ENCODE measurements around the gene SCP2.

Gene SCP2

GRCh38 chr1:52915855-52916220 is 11.2 kb upstream of the SCP2 start:
- DNase-seq (ENCODE audit: low spot score), result no peak
- no peak for TF ChIP-seq CTCF (IDR thresholded peaks at IDR 0.05; ENCODE audit: borderline replicate concordance, control extremely low read depth, extremely low read depth, insufficient read depth, missing control alignments)
- in situ Hi-C loops (cut with MboI; ENCODE audit: low sequenced_read_pairs, unreplicated experiment), result loop anchor here (25.0 kb wide), 1 partner anchor 271 kb away; the partner anchor contains the start of gene CPT2

GRCh38 chr1:52916241-52916975 is 10.7 kb upstream of the SCP2 start:
- in situ Hi-C loops (cut with MboI; ENCODE audit: low sequenced_read_pairs, unreplicated experiment), result loop anchor here (25.0 kb wide), 1 partner anchor 271 kb away; the partner anchor contains the start of gene CPT2
- no peak for DNase-seq (ENCODE audit: low spot score)
- no peak for TF ChIP-seq CTCF (IDR thresholded peaks at IDR 0.05; ENCODE audit: borderline replicate concordance, control extremely low read depth, extremely low read depth, insufficient read depth, missing control alignments)

GRCh38 chr1:52917156-52917555 is 9.9 kb upstream of the SCP2 start:
- DNase-seq (ENCODE audit: low spot score), result no peak
- in situ Hi-C loops (cut with MboI; ENCODE audit: low sequenced_read_pairs, unreplicated experiment), result loop anchor here (25.0 kb wide), 1 partner anchor 270 kb away; the partner anchor contains the start of gene CPT2
- TF ChIP-seq CTCF (IDR thresholded peaks at IDR 0.05; ENCODE audit: borderline replicate concordance, control extremely low read depth, extremely low read depth, insufficient read depth, missing control alignments), result no peak

- in situ Hi-C loops (cut with MboI; ENCODE audit: low sequenced_read_pairs, unreplicated experiment), result loop anchor here (25.0 kb wide), 1 partner anchor 270 kb away; the partner anchor contains the start of gene CPT2
- TF ChIP-seq CTCF (IDR thresholded peaks at IDR 0.05; ENCODE audit: borderline replicate concordance, control extremely low read depth, extremely low read depth, insufficient read depth, missing control alignments), result no peak
- no peak for DNase-seq (ENCODE audit: low spot score)
These were observed 9.5 kb upstream of the SCP2 start for GRCh38 chr1:52917581-52917980.

- in situ Hi-C loops (cut with MboI; ENCODE audit: low sequenced_read_pairs, unreplicated experiment), result loop anchor here (25.0 kb wide), 1 partner anchor 269 kb away; the partner anchor contains the start of gene CPT2
- TF ChIP-seq CTCF (IDR thresholded peaks at IDR 0.05; ENCODE audit: borderline replicate concordance, control extremely low read depth, extremely low read depth, insufficient read depth, missing control alignments), result no peak
- no peak for DNase-seq (ENCODE audit: low spot score)
These were observed 8.9 kb upstream of the SCP2 start for GRCh38 chr1:52918201-52918600.

DNA sequence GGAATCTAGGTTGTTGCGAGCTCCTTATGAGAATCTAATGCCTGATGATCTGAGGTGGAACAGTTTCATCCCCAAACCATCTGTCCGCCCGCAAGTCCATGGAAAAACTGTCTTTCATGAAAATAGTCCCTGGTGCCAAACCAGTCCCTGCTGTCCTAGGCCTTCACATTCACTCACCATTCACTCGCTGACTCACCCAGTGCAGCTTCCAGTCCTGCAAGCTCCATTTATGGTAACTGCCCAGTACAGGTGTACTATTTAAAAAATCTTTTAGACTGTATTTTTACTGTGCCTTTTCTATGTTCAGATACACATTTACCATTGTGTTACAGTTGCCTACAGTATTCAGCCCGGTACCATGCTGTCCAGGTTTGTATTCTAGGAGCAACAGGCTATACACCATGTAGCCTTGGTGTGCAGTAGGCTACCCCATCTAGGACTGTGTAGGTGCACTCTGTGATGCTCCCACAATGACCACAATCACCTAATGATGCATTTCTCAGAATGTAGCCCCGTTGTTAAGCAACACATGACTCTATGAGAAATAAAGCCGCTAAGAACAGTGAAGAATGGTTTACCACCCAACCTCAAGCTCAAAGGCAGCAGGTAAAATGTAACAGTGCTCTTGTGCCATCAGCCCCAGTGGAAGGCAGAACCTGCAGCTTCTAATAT is 7.9 kb upstream of the SCP2 start:
- DNase-seq (ENCODE audit: low spot score), result no peak
- TF ChIP-seq CTCF (IDR thresholded peaks at IDR 0.05; ENCODE audit: borderline replicate concordance, control extremely low read depth, extremely low read depth, insufficient read depth, missing control alignments), result no peak
- in situ Hi-C loops (cut with MboI; ENCODE audit: low sequenced_read_pairs, unreplicated experiment), result loop anchor here (25.0 kb wide), 1 partner anchor 268 kb away; the partner anchor contains the start of gene CPT2
